Peyer's patch (tissue), 4 donors: ENCODE results near the gene CDY1B.
"Not testable (repeated sequence)": the region's sequence is repeated elsewhere in the genome, so short reads cannot be mapped to it uniquely, and the experiment has no call there.

Experiments
- CTCF ChIP-seq, 6 experiments: fragments of 450-650 bp in 4 of 6; fragments of 200-600 bp in 2 of 6; sonication (generic) in 1 of 6; IDR thresholded peaks; one replicate each; pipeline ENCODE4 v1.5.1; 2017 to 2019; ENCODE audit warnings: antibody characterized with exemption in 6 of 6, mild to moderate bottlenecking in 3 of 6, moderate library complexity in 1 of 6
- POLR2A ChIP-seq, 2 donors: fragments of 450-650 bp; IDR thresholded peaks; one replicate each; pipeline ENCODE4 v1.5.1; 2017; ENCODE audit warnings: antibody characterized with exemption in 2 of 2, mild to moderate bottlenecking in 2 of 2, moderate library complexity in 2 of 2

DNA sequence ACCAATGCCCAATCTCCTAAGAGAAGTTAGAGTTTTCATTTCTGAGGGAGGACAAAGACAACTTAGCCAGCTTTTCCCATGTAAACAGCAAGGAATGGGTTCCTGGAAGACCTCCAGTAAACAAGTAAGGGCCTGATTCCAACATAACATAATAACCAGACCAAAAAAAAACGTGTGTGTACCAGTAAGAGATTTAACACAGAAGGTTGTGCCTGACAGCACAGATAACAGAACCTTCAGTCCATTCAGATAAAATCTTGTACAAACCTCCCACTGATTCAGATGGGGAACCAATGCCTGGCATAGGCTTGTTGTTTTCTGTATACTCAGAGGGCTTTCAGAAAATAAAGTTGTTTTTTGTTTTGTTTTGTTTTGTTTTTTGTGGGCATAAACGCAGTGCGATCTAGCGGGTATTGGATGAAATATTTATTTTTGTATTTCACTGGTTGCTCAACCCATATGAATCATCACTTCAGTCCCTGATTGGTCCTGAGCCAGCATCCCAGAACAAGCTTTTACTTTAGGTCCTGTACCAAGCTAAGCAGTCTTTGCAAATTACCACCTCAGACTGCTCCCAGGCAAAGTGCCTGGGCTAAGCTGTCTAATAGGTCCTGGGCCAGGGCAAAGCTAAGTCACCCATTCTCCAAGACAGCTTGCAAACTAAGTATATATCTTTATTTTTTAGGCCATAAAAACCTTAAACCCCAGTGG is 8.7 kb downstream of the CDY1B start:
- not testable (repeated sequence) for TF ChIP-seq POLR2A, CTCF (IDR thresholded peaks at IDR 0.05)
